ENCODE results near the gene EXOC4. TPM values are rescaled to one million over a fixed set of nuclear protein-coding genes. Genes with fewer than 3 reads are reported as not detected.

Gene EXOC4
- total RNA-seq, 4 donors from 2014 or later: 36.9 to 78.0 (median 52.2) TPM

DNA sequence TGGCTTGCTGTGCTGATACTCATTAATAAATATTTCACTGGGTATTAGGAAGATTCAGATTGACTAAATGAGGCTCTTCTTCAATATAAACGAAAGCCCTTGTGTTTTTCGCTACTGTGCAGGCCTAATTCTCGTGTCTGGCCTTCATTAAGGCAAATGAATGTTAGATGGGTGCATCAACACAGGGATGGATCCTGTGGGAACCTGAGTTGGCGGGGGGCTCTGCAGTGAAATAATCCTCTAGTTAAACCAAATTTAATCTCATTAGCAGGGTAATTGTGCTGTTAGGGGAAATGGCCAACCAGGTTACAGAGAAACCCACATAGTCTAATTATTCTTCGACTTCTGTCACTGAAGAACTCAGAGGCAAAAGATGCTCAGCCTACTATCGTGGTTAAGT lies 548.5 kb downstream of the EXOC4 start:
- no peaks in the 10 kb centered on the region for H3K4me1 ChIP-seq
- H3K4me3 ChIP-seq: no peak overlapping the region
- in situ Hi-C loops (cut with MboI; ENCODE audit: low sequenced_read_pairs in 4 of 4) (no loop called here), intact Hi-C loops (cut with DNase I; ENCODE audit: low total_unique reads) (no loop called here)
- no peak for TF ChIP-seq POLR2A (IDR thresholded peaks at IDR 0.05)
- TF ChIP-seq, protein P1, sequence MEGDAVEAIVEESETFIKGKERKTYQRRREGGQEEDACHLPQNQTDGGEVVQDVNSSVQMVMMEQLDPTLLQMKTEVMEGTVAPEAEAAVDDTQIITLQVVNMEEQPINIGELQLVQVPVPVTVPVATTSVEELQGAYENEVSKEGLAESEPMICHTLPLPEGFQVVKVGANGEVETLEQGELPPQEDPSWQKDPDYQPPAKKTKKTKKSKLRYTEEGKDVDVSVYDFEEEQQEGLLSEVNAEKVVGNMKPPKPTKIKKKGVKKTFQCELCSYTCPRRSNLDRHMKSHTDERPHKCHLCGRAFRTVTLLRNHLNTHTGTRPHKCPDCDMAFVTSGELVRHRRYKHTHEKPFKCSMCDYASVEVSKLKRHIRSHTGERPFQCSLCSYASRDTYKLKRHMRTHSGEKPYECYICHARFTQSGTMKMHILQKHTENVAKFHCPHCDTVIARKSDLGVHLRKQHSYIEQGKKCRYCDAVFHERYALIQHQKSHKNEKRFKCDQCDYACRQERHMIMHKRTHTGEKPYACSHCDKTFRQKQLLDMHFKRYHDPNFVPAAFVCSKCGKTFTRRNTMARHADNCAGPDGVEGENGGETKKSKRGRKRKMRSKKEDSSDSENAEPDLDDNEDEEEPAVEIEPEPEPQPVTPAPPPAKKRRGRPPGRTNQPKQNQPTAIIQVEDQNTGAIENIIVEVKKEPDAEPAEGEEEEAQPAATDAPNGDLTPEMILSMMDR (IDR thresholded peaks at IDR 0.05 in 4 of 5, conservative IDR thresholded peaks at IDR 0.05 in 1 of 5): no peak
- H3K9me3 ChIP-seq: no peaks in the 10 kb centered on the region
- no peak for DNase-seq
- no peak for ATAC-seq
- no peak overlapping the region for H3K27ac ChIP-seq
- H3K27me3 ChIP-seq: no peaks in the 10 kb centered on the region
- H3K36me3 ChIP-seq: no peaks in the 10 kb centered on the region

DNA sequence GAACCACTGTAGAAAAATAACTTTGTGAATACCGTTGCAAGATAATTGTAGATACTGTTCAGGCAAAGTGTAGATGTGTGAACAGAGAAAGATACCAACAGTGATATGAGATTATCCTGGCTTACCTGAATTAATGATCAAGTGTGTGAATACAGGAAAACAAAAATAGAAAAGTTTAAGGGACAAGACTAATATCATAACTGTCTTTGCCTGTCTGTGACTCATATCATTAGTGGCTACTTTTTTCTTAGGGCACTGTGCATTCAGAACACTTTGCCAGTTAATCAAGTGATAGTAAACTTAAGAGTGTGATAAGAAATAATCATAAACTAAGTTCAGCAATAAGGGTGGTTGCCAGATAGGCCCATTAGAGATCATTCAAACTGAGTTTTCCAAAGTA lies 551.2 kb downstream of the EXOC4 start:
- no peak overlapping the region for H3K27ac ChIP-seq
- TF ChIP-seq POLR2A (IDR thresholded peaks at IDR 0.05): no peak
- TF ChIP-seq, protein P1 (IDR thresholded peaks at IDR 0.05 in 4 of 5, conservative IDR thresholded peaks at IDR 0.05 in 1 of 5): no peak
- no peak overlapping the region for H3K4me3 ChIP-seq
- intact Hi-C loops (cut with DNase I; ENCODE audit: low total_unique reads) (no loop called here), in situ Hi-C loops (cut with MboI; ENCODE audit: low sequenced_read_pairs in 4 of 4) (no loop called here)
- no peaks in the 10 kb centered on the region for H3K27me3 ChIP-seq
- H3K9me3 ChIP-seq: no peaks in the 10 kb centered on the region
- H3K4me1 ChIP-seq: no peaks in the 10 kb centered on the region
- ATAC-seq (no peak), DNase-seq (no peak)
- H3K36me3 ChIP-seq: no peaks in the 10 kb centered on the region

DNA sequence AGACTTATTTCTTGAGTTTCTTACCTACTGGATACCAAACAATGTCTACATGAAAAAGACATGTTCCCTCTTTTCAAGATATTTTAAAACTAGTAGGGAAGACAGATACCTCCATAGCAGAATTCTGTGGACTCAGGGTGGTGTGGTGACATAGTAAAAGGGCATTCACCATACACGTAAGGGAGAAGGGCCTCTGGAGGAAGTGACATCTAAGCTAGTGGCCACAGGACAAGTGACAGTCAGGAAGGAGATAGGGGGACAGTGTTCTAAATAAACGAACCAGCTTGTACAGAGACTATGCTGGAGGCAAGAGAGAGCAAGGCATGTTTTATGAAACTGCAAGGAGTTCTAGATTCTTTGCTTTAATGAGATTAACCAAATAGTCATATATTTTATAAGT lies 552.5 kb downstream of the EXOC4 start:
- intact Hi-C loops (cut with DNase I; ENCODE audit: low total_unique reads): loop anchor here (5.0 kb wide), 1 partner anchor 508 kb away; no protein-coding TSS in a partner anchor
- TF ChIP-seq POLR2A (IDR thresholded peaks at IDR 0.05): no peak
- TF ChIP-seq, protein P1 (IDR thresholded peaks at IDR 0.05 in 4 of 5, conservative IDR thresholded peaks at IDR 0.05 in 1 of 5): no peak
- no peak for DNase-seq
- in situ Hi-C loops (cut with MboI; ENCODE audit: low sequenced_read_pairs in 4 of 4): no loop called here
- no peak for ATAC-seq
- Histone ChIP-seq H3K36me3 (no peaks in the 10 kb centered on the region), H3K27me3 (no peaks in the 10 kb centered on the region), H3K4me1 (no peaks in the 10 kb centered on the region), H3K4me3 (no peak overlapping the region), H3K9me3 (no peaks in the 10 kb centered on the region), H3K27ac (no peak overlapping the region)

DNA sequence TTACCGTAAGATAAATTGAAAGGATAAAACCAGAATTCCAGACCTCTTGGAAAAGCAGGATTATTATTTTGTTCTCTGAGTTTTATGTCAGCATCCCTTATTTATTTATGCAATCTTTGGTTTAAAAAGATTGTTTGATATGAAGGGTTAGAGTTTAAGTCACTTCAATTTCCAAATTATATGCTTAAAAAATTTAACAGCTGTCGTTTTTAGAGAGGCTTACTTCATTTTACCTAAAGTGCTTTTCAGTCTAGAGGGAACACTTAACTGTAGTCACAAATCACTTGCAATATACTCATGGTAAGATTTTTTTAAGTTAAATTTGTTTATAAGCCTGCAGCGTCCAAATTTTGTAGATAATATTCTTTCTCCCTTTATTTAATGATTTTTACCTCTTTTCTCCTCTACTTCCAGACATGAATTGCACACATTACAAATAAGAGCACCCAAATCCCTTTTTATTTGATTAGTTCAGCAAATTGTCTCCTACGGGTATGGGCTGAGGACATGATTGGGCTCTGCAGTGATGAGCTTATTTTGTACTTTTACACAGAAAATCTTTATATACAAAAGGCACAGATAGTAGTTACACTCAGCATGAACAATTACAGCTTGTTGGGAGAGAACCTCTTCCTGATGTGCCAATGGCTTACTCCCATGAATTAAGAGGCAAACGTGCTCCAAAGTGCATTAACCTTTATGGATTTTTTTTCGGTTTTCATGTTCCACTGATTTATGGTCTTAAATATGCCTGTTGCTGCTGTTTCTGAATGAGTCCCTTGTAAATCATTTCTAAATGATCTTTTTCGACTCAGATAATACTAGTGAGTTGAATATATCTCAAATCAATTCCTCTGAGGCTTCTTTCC lies 555.0 kb downstream of the EXOC4 start:
- Histone ChIP-seq H3K9me3 (no peaks in the 10 kb centered on the region), H3K27ac (no peak overlapping the region), H3K4me1 (no peaks in the 10 kb centered on the region), H3K36me3 (no peaks in the 10 kb centered on the region), H3K27me3 (no peaks in the 10 kb centered on the region), H3K4me3 (no peak overlapping the region)
- in situ Hi-C loops (cut with MboI; ENCODE audit: low sequenced_read_pairs in 4 of 4) (no loop called here), intact Hi-C loops (cut with DNase I; ENCODE audit: low total_unique reads) (loop anchor here (5.0 kb wide), 1 partner anchor 511 kb away; no protein-coding TSS in a partner anchor)
- no peak for DNase-seq
- TF ChIP-seq, protein P1 (IDR thresholded peaks at IDR 0.05 in 4 of 5, conservative IDR thresholded peaks at IDR 0.05 in 1 of 5): no peak
- no peak for TF ChIP-seq POLR2A (IDR thresholded peaks at IDR 0.05)
- ATAC-seq: no peak

All from gastrocnemius medialis (tissue), 4 donors.